ENCODE measurements around the gene HIC1. TPM values are rescaled to one million over a fixed set of nuclear protein-coding genes. Genes with fewer than 3 reads are reported as not detected.

The HIC1 gene
- total RNA-seq, 5 donors from 2014 or later (not counting 1 experiment from before 2014, with no cell fraction given) = 3.2 to 12.3 (median 8.4) TPM

DNA sequence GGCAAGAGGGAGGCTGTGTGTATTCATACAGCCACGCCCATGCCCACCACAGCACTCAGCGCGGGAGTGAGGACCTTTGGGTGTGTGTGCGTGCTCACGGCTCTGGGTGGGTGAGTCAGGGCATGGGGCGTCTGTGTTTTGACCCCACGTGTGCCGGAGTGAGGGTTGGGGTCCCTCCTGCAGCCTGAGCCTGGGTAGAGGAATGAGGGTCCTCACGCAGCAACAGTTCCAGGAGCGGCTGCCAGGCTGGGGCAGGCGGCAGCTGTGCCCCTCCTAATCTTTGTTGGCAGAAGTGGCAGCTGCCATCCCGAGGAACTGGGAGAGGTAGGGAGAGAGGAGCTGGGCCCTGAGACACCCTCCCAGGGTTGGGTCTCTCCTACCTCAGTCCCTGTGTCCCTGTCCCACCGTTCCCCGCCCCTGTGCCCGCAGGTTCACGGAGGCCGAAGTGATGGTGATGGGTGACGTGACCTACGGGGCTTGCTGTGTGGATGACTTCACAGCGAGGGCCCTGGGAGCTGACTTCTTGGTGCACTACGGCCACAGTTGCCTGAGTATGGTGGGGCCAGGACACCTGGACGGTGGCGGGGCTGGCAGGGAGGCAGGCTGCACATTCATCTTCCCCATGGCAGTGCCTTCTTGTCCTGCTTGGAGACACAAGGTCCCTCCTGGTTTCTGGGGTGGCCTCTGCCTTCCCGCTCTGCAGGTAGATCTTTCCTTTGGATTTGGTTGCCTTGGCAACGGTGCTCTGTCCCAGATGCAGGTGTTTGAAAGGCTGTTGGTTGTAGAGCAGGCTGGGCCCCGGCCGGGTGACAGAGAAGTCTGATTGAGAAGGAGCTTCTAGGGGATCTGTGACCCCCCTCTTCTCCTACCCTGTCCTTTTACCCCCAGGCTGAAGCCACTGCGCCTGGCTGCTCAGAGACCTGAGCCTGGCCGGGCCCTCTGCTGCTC, 19.1 kb upstream of the HIC1 start:
- Mint-ChIP-seq H3K4me3 (no peak overlapping the region), H3K27me3 (no peaks in the 10 kb centered on the region), H3K27ac (no peak overlapping the region), H3K9me3 (no peaks in the 10 kb centered on the region), H3K4me1 (peaks cover 2 to 25% (median 17%) of the 10 kb centered on the region in 3 donors), H3K36me3 (peaks cover 23% of the 10 kb centered on the region)
- no peaks in the 10 kb centered on the region for H3K27me3 ChIP-seq (replicated peaks in 1 of 2; ENCODE audit: control insufficient read depth in 2 of 2, extremely low read depth in 1 of 2, insufficient read depth in 2 of 2, low read length in 1 of 2)
- WGBS (ENCODE audit: insufficient coverage) = 97% methylated on average over 24 of the region's 29 CpGs
- no peaks in the 10 kb centered on the region for H3K9me3 ChIP-seq
- peaks cover 2 to 21% of the 10 kb centered on the region in 2 experiments for H3K4me1 ChIP-seq (ENCODE audit: control insufficient read depth in 1 of 2, extremely low read depth in 1 of 2, insufficient read depth in 2 of 2, low read length in 2 of 2)
- no peak overlapping the region for H3K27ac ChIP-seq (ENCODE audit: low read length)
- no peak for DNase-seq
- ChIA-PET POLR2A (interaction anchor here (0.6 kb wide), 2 partner anchors 222 to 742 kb away, joined by 3 to 7 read pairs; no protein-coding TSS in a partner anchor), CTCF (no interaction called here)
- H3K36me3 ChIP-seq (ENCODE audit: control insufficient read depth in 2 of 2, extremely low read depth in 1 of 2, insufficient read depth in 1 of 2, low read length in 1 of 2) = peaks cover 29 to 51% of the 10 kb centered on the region in 2 donors
- no peak for ATAC-seq (replicated peaks in 1 of 4)
- no peak overlapping the region for H3K4me3 ChIP-seq (ENCODE audit: control insufficient read depth in 1 of 2, extremely low read depth in 1 of 2, low read length in 1 of 2)

DNA sequence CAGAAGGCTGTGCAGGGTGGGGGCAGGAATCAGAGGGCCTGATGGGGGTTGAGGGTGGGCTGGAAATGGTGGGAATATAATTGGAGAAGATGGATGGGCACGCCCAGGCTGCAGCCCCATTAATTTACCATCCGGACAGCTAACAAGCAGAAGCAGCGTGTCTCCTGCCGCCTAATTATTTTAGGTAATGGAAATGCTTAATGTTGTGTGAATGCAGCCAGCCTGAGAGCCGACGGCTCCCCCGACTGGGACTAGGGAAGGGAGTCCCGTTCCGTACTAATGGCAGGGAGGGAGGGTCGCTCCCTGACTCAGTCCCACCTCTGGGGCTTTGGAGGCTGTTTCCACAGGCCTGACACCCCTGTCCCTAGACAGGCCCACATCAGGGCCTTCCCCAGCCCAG, 17.7 kb upstream of the HIC1 start:
- Mint-ChIP-seq H3K27ac (no peak overlapping the region), H3K4me1 (peaks cover 4 to 21% (median 14%) of the 10 kb centered on the region in 3 donors), H3K36me3 (peaks cover 23% of the 10 kb centered on the region), H3K27me3 (no peaks in the 10 kb centered on the region), H3K4me3 (no peak overlapping the region), H3K9me3 (no peaks in the 10 kb centered on the region)
- Histone ChIP-seq H3K4me1 (ENCODE audit: control insufficient read depth in 1 of 2, extremely low read depth in 1 of 2, insufficient read depth in 2 of 2, low read length in 2 of 2) (peaks cover 0 to 18% of the 10 kb centered on the region in 2 experiments), H3K36me3 (ENCODE audit: control insufficient read depth in 2 of 2, extremely low read depth in 1 of 2, insufficient read depth in 1 of 2, low read length in 1 of 2) (peaks cover 29 to 53% of the 10 kb centered on the region in 2 donors), H3K27me3 (replicated peaks in 1 of 2; ENCODE audit: control insufficient read depth in 2 of 2, extremely low read depth in 1 of 2, insufficient read depth in 2 of 2, low read length in 1 of 2) (no peaks in the 10 kb centered on the region), H3K4me3 (ENCODE audit: control insufficient read depth in 1 of 2, extremely low read depth in 1 of 2, low read length in 1 of 2) (no peak overlapping the region), H3K27ac (ENCODE audit: low read length) (no peak overlapping the region), H3K9me3 (no peaks in the 10 kb centered on the region)
- no peak for DNase-seq
- POLR2A ChIA-PET = no interaction called here
- CTCF ChIA-PET = no interaction called here
- 96% methylated on average over 8 of the region's 10 CpGs for WGBS (ENCODE audit: insufficient coverage)
- no peak for ATAC-seq (replicated peaks in 1 of 4)

DNA sequence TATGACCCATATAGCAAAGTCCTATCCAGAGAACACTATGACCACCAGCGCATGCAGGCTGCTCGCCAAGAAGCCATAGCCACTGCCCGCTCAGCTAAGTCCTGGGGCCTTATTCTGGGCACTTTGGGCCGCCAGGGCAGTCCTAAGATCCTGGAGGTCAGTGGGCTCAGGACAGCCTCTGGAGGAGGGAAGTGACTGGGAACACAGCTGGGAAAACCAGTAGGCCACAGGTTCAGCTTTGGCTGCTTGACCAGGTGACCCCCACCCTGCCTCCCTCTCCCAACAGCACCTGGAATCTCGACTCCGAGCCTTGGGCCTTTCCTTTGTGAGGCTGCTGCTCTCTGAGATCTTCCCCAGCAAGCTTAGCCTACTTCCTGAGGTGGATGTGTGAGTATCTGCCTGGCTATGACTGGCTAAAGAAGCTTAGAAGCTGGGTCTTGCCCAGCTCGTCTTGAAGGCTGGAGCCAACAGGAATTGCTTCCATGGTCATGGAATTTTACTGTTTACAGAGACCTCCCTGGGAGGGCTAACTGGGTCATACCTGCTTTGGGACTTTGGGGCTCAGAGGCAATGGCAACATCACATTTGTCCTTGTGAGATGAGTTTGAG, 14.6 kb upstream of the HIC1 start:
- H3K4me3 ChIP-seq (ENCODE audit: control insufficient read depth in 1 of 2, extremely low read depth in 1 of 2, low read length in 1 of 2) = no peak overlapping the region
- peak overlapping the region; percentile 55 to 95 (median 88) for H3K4me3 Mint-ChIP-seq
- peaks cover 9 to 20% of the 10 kb centered on the region in 2 experiments for H3K4me1 ChIP-seq (ENCODE audit: control insufficient read depth in 1 of 2, extremely low read depth in 1 of 2, insufficient read depth in 2 of 2, low read length in 2 of 2)
- peaks cover 27% of the 10 kb centered on the region for H3K36me3 Mint-ChIP-seq
- peak overlapping the region in 1 of 2 donors; percentile 58 for H3K27ac Mint-ChIP-seq
- H3K4me1 Mint-ChIP-seq = peaks cover 17 to 27% (median 22%) of the 10 kb centered on the region in 3 donors
- no peaks in the 10 kb centered on the region for H3K27me3 ChIP-seq (replicated peaks in 1 of 2; ENCODE audit: control insufficient read depth in 2 of 2, extremely low read depth in 1 of 2, insufficient read depth in 2 of 2, low read length in 1 of 2)
- DNase-seq (no peak), ATAC-seq (replicated peaks in 1 of 4) (no peak)
- ChIA-PET POLR2A (no interaction called here), CTCF (no interaction called here)
- H3K9me3 ChIP-seq = no peaks in the 10 kb centered on the region
- H3K27ac ChIP-seq (ENCODE audit: low read length) = no peak overlapping the region
- H3K27me3 Mint-ChIP-seq = no peaks in the 10 kb centered on the region
- peaks cover 21 to 47% of the 10 kb centered on the region in 2 donors for H3K36me3 ChIP-seq (ENCODE audit: control insufficient read depth in 2 of 2, extremely low read depth in 1 of 2, insufficient read depth in 1 of 2, low read length in 1 of 2)
- WGBS (ENCODE audit: insufficient coverage) = 87% methylated on average over 5 of the region's 7 CpGs
- no peaks in the 10 kb centered on the region for H3K9me3 Mint-ChIP-seq

DNA sequence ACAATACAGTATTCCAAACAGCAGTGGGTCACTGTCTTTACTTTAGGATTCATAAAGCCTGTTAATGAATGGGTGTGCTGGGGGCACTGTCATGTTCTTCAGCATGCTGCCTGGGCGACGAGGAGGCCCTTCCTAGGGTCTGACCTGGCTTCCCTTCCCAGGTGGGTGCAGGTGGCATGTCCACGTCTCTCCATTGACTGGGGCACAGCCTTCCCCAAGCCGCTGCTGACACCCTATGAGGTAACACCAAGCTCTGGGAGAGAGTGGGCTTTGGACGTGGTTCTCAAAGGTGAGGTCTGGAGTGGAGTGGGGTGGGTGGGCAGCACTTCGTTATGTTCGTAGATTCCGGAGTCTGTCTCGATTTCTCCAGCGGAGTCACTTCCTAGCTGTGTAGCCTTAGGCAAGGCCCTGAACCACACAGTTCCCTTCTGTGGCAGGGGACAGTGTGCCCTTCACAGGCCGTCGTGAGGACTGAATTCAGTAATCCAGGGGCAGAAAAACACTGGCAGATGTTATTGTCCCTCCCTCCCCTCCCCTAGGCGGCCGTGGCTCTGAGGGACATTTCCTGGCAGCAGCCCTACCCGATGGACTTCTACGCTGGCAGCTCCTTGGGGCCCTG, 13.9 kb upstream of the HIC1 start:
- H3K36me3 Mint-ChIP-seq = peaks cover 24% of the 10 kb centered on the region
- H3K9me3 Mint-ChIP-seq = no peaks in the 10 kb centered on the region
- Histone ChIP-seq H3K9me3 (no peaks in the 10 kb centered on the region), H3K4me1 (ENCODE audit: control insufficient read depth in 1 of 2, extremely low read depth in 1 of 2, insufficient read depth in 2 of 2, low read length in 2 of 2) (peaks cover 9 to 20% of the 10 kb centered on the region in 2 experiments), H3K27ac (ENCODE audit: low read length) (peak overlapping the region; percentile 80), H3K27me3 (replicated peaks in 1 of 2; ENCODE audit: control insufficient read depth in 2 of 2, extremely low read depth in 1 of 2, insufficient read depth in 2 of 2, low read length in 1 of 2) (no peaks in the 10 kb centered on the region), H3K36me3 (ENCODE audit: control insufficient read depth in 2 of 2, extremely low read depth in 1 of 2, insufficient read depth in 1 of 2, low read length in 1 of 2) (peaks cover 21 to 46% of the 10 kb centered on the region in 2 donors), H3K4me3 (ENCODE audit: control insufficient read depth in 1 of 2, extremely low read depth in 1 of 2, low read length in 1 of 2) (peak overlapping the region; percentile 15 to 69)
- POLR2A ChIA-PET = interaction anchor here in 1 of 2 donors (0.6 kb wide), 1 partner anchor 618 kb away, joined by 14 read pairs; no protein-coding TSS in a partner anchor
- CTCF ChIA-PET = no interaction called here
- H3K4me1 Mint-ChIP-seq = peaks cover 17 to 27% (median 22%) of the 10 kb centered on the region in 3 donors
- H3K27ac Mint-ChIP-seq = peak overlapping the region in 1 of 2 donors; percentile 89
- ATAC-seq (replicated peaks in 1 of 4) (no peak), DNase-seq (no peak)
- peak overlapping the region; percentile 82 to 95 (median 88) for H3K4me3 Mint-ChIP-seq
- 63% methylated on average over 9 of the region's 16 CpGs for WGBS (ENCODE audit: insufficient coverage)
- H3K27me3 Mint-ChIP-seq = no peaks in the 10 kb centered on the region

DNA sequence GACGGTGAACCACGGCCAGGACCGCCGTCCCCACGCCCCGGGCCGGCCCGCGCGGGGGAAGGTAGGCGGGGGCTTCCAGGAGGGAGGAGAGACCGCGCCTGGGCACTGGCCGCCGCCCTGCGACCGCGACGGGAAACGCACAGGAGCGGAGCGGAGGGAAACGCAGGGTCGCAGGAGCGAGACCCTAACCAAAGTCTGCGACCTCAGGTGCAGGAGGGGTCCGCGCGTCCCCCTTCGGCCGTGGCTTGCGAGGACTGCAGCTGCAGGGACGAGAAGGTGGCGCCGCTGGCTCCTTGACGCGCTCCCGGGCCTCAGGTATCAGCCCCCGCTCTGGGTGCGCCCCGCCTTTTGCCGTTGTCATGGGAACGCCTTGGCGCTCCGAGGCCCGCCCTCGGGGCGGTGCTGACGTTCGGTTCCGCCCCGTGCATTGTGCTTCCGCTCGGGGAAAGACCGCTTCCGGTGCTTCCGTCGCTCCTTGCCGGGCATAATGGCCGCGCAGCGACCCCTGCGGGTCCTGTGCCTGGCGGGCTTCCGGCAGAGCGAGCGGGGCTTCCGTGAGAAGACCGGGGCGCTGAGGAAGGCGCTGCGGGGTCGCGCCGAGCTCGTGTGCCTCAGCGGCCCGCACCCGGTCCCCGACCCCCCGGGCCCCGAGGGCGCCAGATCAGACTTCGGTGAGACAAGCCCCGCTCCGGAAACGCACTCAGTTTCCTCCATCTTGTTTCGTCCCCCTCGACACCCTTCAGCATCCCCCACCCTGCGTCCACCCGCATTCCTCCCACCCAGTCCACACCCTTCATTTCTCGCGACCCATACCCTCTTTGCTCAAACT, 13.1 kb upstream of the HIC1 start, which contains the start of gene OVCA2:
Gene OVCA2, plus strand, starts transcription at position 462 of the 829 bp plus-strand sequence. Its CDS starts 26 bp downstream, at position 488.
- no peaks in the 10 kb centered on the region for H3K27me3 ChIP-seq (replicated peaks in 1 of 2; ENCODE audit: control insufficient read depth in 2 of 2, extremely low read depth in 1 of 2, insufficient read depth in 2 of 2, low read length in 1 of 2)
- peak within 1 kb of the TSS; percentile 80 for H3K27ac ChIP-seq (ENCODE audit: low read length)
- H3K4me3 Mint-ChIP-seq = peak within 1 kb of the TSS; percentile 82 to 95 (median 88)
- peak; percentile 90 to 99 (median 96) for DNase-seq
- H3K27ac Mint-ChIP-seq = peak within 1 kb of the TSS; percentile 89
- CTCF ChIA-PET = interaction anchor here in 1 of 2 donors (0.5 kb wide), 1 partner anchor 153 kb away, joined by 3 read pairs; no protein-coding TSS in a partner anchor
- peaks cover 17 to 38% of the 10 kb centered on the region in 2 donors for H3K36me3 ChIP-seq (ENCODE audit: control insufficient read depth in 2 of 2, extremely low read depth in 1 of 2, insufficient read depth in 1 of 2, low read length in 1 of 2)
- no peaks in the 10 kb centered on the region for H3K9me3 Mint-ChIP-seq
- H3K27me3 Mint-ChIP-seq = no peaks in the 10 kb centered on the region
- POLR2A ChIA-PET = interaction anchor here in 1 of 2 donors (0.6 kb wide), 1 partner anchor 617 kb away, joined by 14 read pairs; no protein-coding TSS in a partner anchor
- peaks cover 9 to 20% of the 10 kb centered on the region in 2 experiments for H3K4me1 ChIP-seq (ENCODE audit: control insufficient read depth in 1 of 2, extremely low read depth in 1 of 2, insufficient read depth in 2 of 2, low read length in 2 of 2)
- ATAC-seq (replicated peaks in 1 of 4) = peak; percentile 90 to 94 (median 93)
- H3K36me3 Mint-ChIP-seq = peaks cover 17% of the 10 kb centered on the region
- H3K4me3 ChIP-seq (ENCODE audit: control insufficient read depth in 1 of 2, extremely low read depth in 1 of 2, low read length in 1 of 2) = peak within 1 kb of the TSS; percentile 69 to 84
- under 1% methylated on average over 92 of the region's 93 CpGs for WGBS (ENCODE audit: insufficient coverage)
- H3K4me1 Mint-ChIP-seq = peaks cover 17 to 26% (median 22%) of the 10 kb centered on the region in 3 donors
- no peaks in the 10 kb centered on the region for H3K9me3 ChIP-seq
